Panc1 (cell line): ENCODE measurements around the gene DCC.

ENCODE experiments used
- POLR2AphosphoS5 ChIP-seq: IDR thresholded peaks from 2 replicates; pipeline ENCODE4 v1.6.1; 2012; ENCODE audit warnings: mild to moderate bottlenecking, low read depth, low read length, moderate library complexity
- SIN3A ChIP-seq: IDR thresholded peaks from 2 replicates; pipeline ENCODE4 v1.6.1; 2012; ENCODE audit warnings: low read depth, mild to moderate bottlenecking, low read length, moderate library complexity, borderline replicate concordance; ENCODE audit not compliant: insufficient read depth
- TCF7L2 ChIP-seq: IDR thresholded peaks from 2 replicates; pipeline ENCODE4 v1.6.1; 2011; ENCODE audit warnings: mild to moderate bottlenecking, low read depth, low read length, inconsistent platforms
- TF ChIP-seq, protein P1 (sequence below): fragments of 450-650 bp; IDR thresholded peaks from 2 replicates; pipeline ENCODE4 v1.5.1; 2017; ENCODE audit warnings: mild to moderate bottlenecking
- TF ChIP-seq, protein P2 (sequence below), 2 experiments: IDR thresholded peaks; 2 replicates each; pipeline ENCODE4 v1.6.1; 2011 to 2012; ENCODE audit warnings: low read depth in 2 of 2, control low read depth in 1 of 2, low read length in 1 of 2, mild to moderate bottlenecking in 1 of 2, moderate library complexity in 1 of 2; ENCODE audit not compliant: insufficient read depth in 1 of 2

DNA sequence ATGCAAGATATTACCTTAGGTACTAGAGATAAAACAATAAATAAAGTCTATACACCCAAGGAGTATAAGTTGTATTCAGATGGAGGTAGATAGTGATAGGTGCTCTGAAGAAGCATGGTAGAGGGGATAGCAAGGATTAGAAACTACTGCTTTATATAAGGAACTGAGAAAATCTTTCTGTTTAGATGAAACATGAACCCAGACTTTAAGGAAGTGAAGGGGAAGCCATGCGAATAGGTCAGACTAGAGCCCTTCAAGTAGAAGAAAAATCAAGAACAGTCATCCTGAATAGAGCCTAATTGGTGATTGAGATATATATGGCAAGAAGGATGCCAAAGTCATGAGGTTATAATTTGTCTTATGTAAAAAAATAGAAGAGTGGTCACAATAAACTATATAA lies 984.4 kb downstream of the DCC start:
- TF ChIP-seq, protein P1, sequence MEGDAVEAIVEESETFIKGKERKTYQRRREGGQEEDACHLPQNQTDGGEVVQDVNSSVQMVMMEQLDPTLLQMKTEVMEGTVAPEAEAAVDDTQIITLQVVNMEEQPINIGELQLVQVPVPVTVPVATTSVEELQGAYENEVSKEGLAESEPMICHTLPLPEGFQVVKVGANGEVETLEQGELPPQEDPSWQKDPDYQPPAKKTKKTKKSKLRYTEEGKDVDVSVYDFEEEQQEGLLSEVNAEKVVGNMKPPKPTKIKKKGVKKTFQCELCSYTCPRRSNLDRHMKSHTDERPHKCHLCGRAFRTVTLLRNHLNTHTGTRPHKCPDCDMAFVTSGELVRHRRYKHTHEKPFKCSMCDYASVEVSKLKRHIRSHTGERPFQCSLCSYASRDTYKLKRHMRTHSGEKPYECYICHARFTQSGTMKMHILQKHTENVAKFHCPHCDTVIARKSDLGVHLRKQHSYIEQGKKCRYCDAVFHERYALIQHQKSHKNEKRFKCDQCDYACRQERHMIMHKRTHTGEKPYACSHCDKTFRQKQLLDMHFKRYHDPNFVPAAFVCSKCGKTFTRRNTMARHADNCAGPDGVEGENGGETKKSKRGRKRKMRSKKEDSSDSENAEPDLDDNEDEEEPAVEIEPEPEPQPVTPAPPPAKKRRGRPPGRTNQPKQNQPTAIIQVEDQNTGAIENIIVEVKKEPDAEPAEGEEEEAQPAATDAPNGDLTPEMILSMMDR = no peak
- TF ChIP-seq TCF7L2 (no peak), POLR2AphosphoS5 (no peak), SIN3A (no peak)
- TF ChIP-seq, protein P2, sequence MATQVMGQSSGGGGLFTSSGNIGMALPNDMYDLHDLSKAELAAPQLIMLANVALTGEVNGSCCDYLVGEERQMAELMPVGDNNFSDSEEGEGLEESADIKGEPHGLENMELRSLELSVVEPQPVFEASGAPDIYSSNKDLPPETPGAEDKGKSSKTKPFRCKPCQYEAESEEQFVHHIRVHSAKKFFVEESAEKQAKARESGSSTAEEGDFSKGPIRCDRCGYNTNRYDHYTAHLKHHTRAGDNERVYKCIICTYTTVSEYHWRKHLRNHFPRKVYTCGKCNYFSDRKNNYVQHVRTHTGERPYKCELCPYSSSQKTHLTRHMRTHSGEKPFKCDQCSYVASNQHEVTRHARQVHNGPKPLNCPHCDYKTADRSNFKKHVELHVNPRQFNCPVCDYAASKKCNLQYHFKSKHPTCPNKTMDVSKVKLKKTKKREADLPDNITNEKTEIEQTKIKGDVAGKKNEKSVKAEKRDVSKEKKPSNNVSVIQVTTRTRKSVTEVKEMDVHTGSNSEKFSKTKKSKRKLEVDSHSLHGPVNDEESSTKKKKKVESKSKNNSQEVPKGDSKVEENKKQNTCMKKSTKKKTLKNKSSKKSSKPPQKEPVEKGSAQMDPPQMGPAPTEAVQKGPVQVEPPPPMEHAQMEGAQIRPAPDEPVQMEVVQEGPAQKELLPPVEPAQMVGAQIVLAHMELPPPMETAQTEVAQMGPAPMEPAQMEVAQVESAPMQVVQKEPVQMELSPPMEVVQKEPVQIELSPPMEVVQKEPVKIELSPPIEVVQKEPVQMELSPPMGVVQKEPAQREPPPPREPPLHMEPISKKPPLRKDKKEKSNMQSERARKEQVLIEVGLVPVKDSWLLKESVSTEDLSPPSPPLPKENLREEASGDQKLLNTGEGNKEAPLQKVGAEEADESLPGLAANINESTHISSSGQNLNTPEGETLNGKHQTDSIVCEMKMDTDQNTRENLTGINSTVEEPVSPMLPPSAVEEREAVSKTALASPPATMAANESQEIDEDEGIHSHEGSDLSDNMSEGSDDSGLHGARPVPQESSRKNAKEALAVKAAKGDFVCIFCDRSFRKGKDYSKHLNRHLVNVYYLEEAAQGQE (IDR thresholded peaks at IDR 0.05; ENCODE audit: insufficient read depth in 1 of 2, low read depth in 2 of 2, low read length in 1 of 2) = no peak
